IMR-90 (cell line): Measurements from ENCODE around the gene NTSR1. TPM values are rescaled to one million over a fixed set of nuclear protein-coding genes. Genes with fewer than 3 reads are reported as not detected.

Experiments used
- ATAC-seq: fragments of 200-7000 bp; cut with Tn5 transposase; 2 replicates; pipeline ENCODE4 v1.9.1; 2020; ENCODE audit warnings: low read depth, mild to moderate bottlenecking, moderate library complexity
- BruUV-seq: library from RNA; stranded (reverse); fragments of 400-500 nt; replicated peaks from 2 replicates; lab custom pipeline; 2021; lab: Mats Ljungman, UMichigan
- CTCF ChIA-PET: fragments of 300-600 bp; formaldehyde crosslinking; extraction: SDS; loops from one replicate; lab custom pipeline; 2021; ENCODE audit warnings: antibody characterized with exemption; lab: Yijun Ruan, JAX
- POLR2A ChIA-PET: fragments of 300-600 bp; sonication (Branson Sonifier 250); formaldehyde crosslinking; loops from one replicate; lab custom pipeline; 2022; ENCODE audit warnings: antibody characterized with exemption; ENCODE audit not compliant: unreplicated experiment; lab: Charles Lee
- DNase-seq: peaks from one replicate; pipeline ENCODE4 v3.0.0; 2013
- H2AFZ ChIP-seq: replicated peaks from 2 replicates; pipeline ENCODE3; 2013; ENCODE audit warnings: low read length, mild to moderate bottlenecking; ENCODE audit not compliant: poor library complexity
- H2AK5ac ChIP-seq: 2 replicates; pipeline ENCODE4 v1.6.1; 2013; ENCODE audit warnings: low read depth, low read length, inconsistent platforms
- H2AK9ac ChIP-seq: replicated peaks from 2 replicates; pipeline ENCODE3; 2013; ENCODE audit warnings: mild to moderate bottlenecking, low read depth, low read length, moderate library complexity; ENCODE audit not compliant: poor library complexity
- H2BK120ac ChIP-seq: 2 replicates; pipeline ENCODE4 v1.6.1; 2013; ENCODE audit warnings: low read depth, low read length, inconsistent platforms
- H2BK15ac ChIP-seq: 3 replicates; pipeline ENCODE4 v1.6.1; 2013; ENCODE audit warnings: low read depth, low read length, inconsistent platforms
- H2BK20ac ChIP-seq: 2 replicates; pipeline ENCODE4 v1.6.1; 2013; ENCODE audit warnings: low read depth, mild to moderate bottlenecking, inconsistent platforms, low read length, moderate library complexity
- H2BK5ac ChIP-seq: 2 replicates; pipeline ENCODE4 v1.6.1; 2013; ENCODE audit warnings: mild to moderate bottlenecking, low read depth, low read length, inconsistent platforms; ENCODE audit not compliant: poor library complexity, severe bottlenecking
- H3K14ac ChIP-seq: replicated peaks from 2 replicates; pipeline ENCODE4 v1.6.1; 2013; ENCODE audit warnings: low read depth, low read length, inconsistent platforms
- H3K18ac ChIP-seq: 2 replicates; pipeline ENCODE4 v1.6.1; 2013; ENCODE audit warnings: low read depth, low read length, control low read depth
- H3K23ac ChIP-seq: 2 replicates; pipeline ENCODE4 v1.6.1; 2013; ENCODE audit warnings: low read depth, low read length, inconsistent platforms
- H3K27ac ChIP-seq: 2 replicates; pipeline ENCODE4 v1.5.1; 2013; ENCODE audit warnings: mild to moderate bottlenecking, control low read depth, low read length; ENCODE audit not compliant: insufficient read depth
- H3K27me3 ChIP-seq: 2 replicates; pipeline ENCODE4 v1.6.1; 2013; ENCODE audit warnings: low read length; ENCODE audit not compliant: control insufficient read depth, insufficient read depth
- H3K36me3 ChIP-seq: 2 replicates; pipeline ENCODE4 v1.6.1; 2013; ENCODE audit warnings: low read length, mixed read lengths; ENCODE audit not compliant: control insufficient read depth, insufficient read depth
- H3K4ac ChIP-seq: 2 replicates; pipeline ENCODE4 v1.6.1; 2013; ENCODE audit warnings: low read depth, low read length, inconsistent platforms
- H3K4me1 ChIP-seq: 2 replicates; pipeline ENCODE4 v1.6.1; 2013; ENCODE audit warnings: low read length, mixed read lengths; ENCODE audit not compliant: control insufficient read depth, insufficient read depth
- H3K4me2 ChIP-seq: 2 replicates; pipeline ENCODE4 v1.6.1; 2013; ENCODE audit warnings: low read depth, mild to moderate bottlenecking, control low read depth, low read length, moderate library complexity
- H3K4me3 ChIP-seq: 2 replicates; pipeline ENCODE4 v1.5.1; 2013; ENCODE audit warnings: low read depth, mild to moderate bottlenecking, control low read depth, low read length, moderate library complexity; ENCODE audit not compliant: insufficient read depth
- H3K56ac ChIP-seq: 2 replicates; pipeline ENCODE4 v1.6.1; 2013; ENCODE audit warnings: low read length, inconsistent platforms; ENCODE audit not compliant: insufficient read depth; ENCODE audit errors: extremely low read depth
- H3K79me1 ChIP-seq, 2 experiments: 2 replicates each; pipeline ENCODE4 v1.6.1; 2013; ENCODE audit warnings: low read length in 2 of 2, inconsistent platforms in 1 of 2, low read depth in 1 of 2
- H3K9ac ChIP-seq: 2 replicates; pipeline ENCODE4 v1.6.1; 2013; ENCODE audit warnings: low read depth, low read length, control low read depth
- H3K9me1 ChIP-seq: 2 replicates; pipeline ENCODE4 v1.6.1; 2013; ENCODE audit warnings: low read length, inconsistent platforms; ENCODE audit not compliant: insufficient read depth
- H3K9me3 ChIP-seq: 2 replicates; pipeline ENCODE4 v1.6.1; 2013; ENCODE audit warnings: low read length; ENCODE audit not compliant: control insufficient read depth, insufficient read depth
- H4K20me1 ChIP-seq: 2 replicates; pipeline ENCODE4 v1.6.1; 2013; ENCODE audit warnings: low read length, inconsistent platforms; ENCODE audit not compliant: insufficient read depth
- H4K5ac ChIP-seq: 2 replicates; pipeline ENCODE4 v1.6.1; 2013; ENCODE audit warnings: mild to moderate bottlenecking, low read depth, low read length, control low read depth
- H4K8ac ChIP-seq, 2 experiments: 2 replicates each; pipeline ENCODE4 v1.6.1; 2013; ENCODE audit warnings: low read depth in 2 of 2, low read length in 2 of 2, control low read depth in 1 of 2, inconsistent platforms in 1 of 2
- H4K91ac ChIP-seq: 2 replicates; pipeline ENCODE4 v1.6.1; 2013; ENCODE audit warnings: low read depth, low read length, inconsistent platforms; ENCODE audit not compliant: insufficient read depth
- BHLHE40 ChIP-seq: fragments of 150-350 bp; IDR thresholded peaks from 2 replicates; pipeline ENCODE4 v1.6.1; 2016; ENCODE audit warnings: mild to moderate bottlenecking, low read depth, low read length
- CEBPB ChIP-seq: IDR thresholded peaks from 2 replicates; pipeline ENCODE4 v1.6.1; 2012; ENCODE audit warnings: low read depth, low read length, improper control_type of control experiment
- CHD1 ChIP-seq: IDR thresholded peaks from 2 replicates; pipeline ENCODE4 v1.6.1; 2012; ENCODE audit warnings: low read depth, low read length, improper control_type of control experiment
- FOS ChIP-seq: fragments of 150-350 bp; IDR thresholded peaks from 2 replicates; pipeline ENCODE4 v1.6.1; 2016; ENCODE audit warnings: low read depth, low read length
- MAFK ChIP-seq: IDR thresholded peaks from 2 replicates; pipeline ENCODE4 v1.6.1; 2012; ENCODE audit warnings: low read depth, low read length, improper control_type of control experiment
- MAZ ChIP-seq: IDR thresholded peaks from 2 replicates; pipeline ENCODE4 v1.6.1; 2012; ENCODE audit warnings: low read depth, mild to moderate bottlenecking, low read length, improper control_type of control experiment, moderate library complexity, borderline replicate concordance
- MXI1 ChIP-seq: IDR thresholded peaks from 2 replicates; pipeline ENCODE4 v1.6.1; 2012; ENCODE audit warnings: low read depth, mild to moderate bottlenecking, low read length, moderate library complexity, borderline replicate concordance
- NFE2L2 ChIP-seq: fragments of 150-350 bp; IDR thresholded peaks from 2 replicates; pipeline ENCODE4 v1.6.1; 2016; ENCODE audit warnings: low read depth, mild to moderate bottlenecking, low read length
- POLR2A ChIP-seq: IDR thresholded peaks from 2 replicates; pipeline ENCODE4 v1.6.1; 2012; ENCODE audit warnings: mild to moderate bottlenecking, low read depth, low read length
- RAD21 ChIP-seq: IDR thresholded peaks from 2 replicates; pipeline ENCODE4 v1.6.1; 2012; ENCODE audit warnings: low read length, improper control_type of control experiment
- RCOR1 ChIP-seq: IDR thresholded peaks from 2 replicates; pipeline ENCODE4 v1.6.1; 2012; ENCODE audit warnings: mild to moderate bottlenecking, low read length, improper control_type of control experiment; ENCODE audit not compliant: insufficient replicate concordance
- RFX5 ChIP-seq: IDR thresholded peaks from 2 replicates; pipeline ENCODE4 v1.8.0; 2012; ENCODE audit warnings: low read depth, mild to moderate bottlenecking, low read length, moderate library complexity
- SMC3 ChIP-seq: fragments of 150-350 bp; IDR thresholded peaks from 2 replicates; pipeline ENCODE4 v1.6.1; 2016; ENCODE audit warnings: low read depth, mild to moderate bottlenecking, antibody characterized with exemption, low read length, moderate library complexity
- WGBS, 2 experiments: methylation state at CpG; one replicate each; pipeline versions ENCODE4 v1.1.5 to v1.1.7; 2013; ENCODE audit warnings: missing lambda C conversion rate in 2 of 2; ENCODE audit not compliant: insufficient read length in 1 of 2; ENCODE audit errors: extremely low coverage in 2 of 2; 5-methylcytosine and 5-hydroxymethylcytosine counted together
- dilution Hi-C: fragments of 300-500 bp; cut with HindIII; formaldehyde crosslinking; loops from one replicate; pipeline ENCODE4 v1.14.3; 2018; ENCODE audit warnings: low sequenced_read_pairs; ENCODE audit not compliant: unreplicated experiment
- in situ Hi-C: fragments of 300-500 bp; cut with MboI; formaldehyde crosslinking; loops from 3 replicates; pipeline ENCODE4 v1.14.3; 2019; ENCODE audit warnings: low sequenced_read_pairs, inconsistent platforms, mixed read lengths
- intact Hi-C: fragments of 100-400 bp; cut with micrococcal nuclease; formaldehyde crosslinking; loops from 2 replicates; pipeline ENCODE4 v1.10.0; 2022
- polyA plus RNA-seq, 3 experiments: library from polyadenylated mRNA; depleted of rRNA; stranded (reverse); fragments of >200 nt; gene quantifications; 2 replicates each; pipeline ENCODE4 v1.2.3, GENCODE V29; 2012; ENCODE audit warnings: low replicate concordance in 1 of 3
- total RNA-seq: library from RNA; depleted of rRNA; stranded (reverse); fragments of >200 nt; gene quantifications from 2 replicates; pipeline ENCODE4 v1.2.3, GENCODE V29; 2012
- TF ChIP-seq, protein P1 (sequence below): fragments of 150-350 bp; IDR thresholded peaks from 2 replicates; pipeline ENCODE4 v1.6.1; 2016; ENCODE audit warnings: low read depth, mild to moderate bottlenecking, low read length, moderate library complexity, borderline replicate concordance
- TF ChIP-seq, protein P2 (sequence below): conservative IDR thresholded peaks from 2 replicates; pipeline ENCODE4 v1.5.1; 2012; ENCODE audit warnings: mild to moderate bottlenecking, low read depth, low read length, improper control_type of control experiment

NTSR1 gene
- total and polyA plus RNA-seq, 2 of the 4 experiments (the other 2 are of a cell fraction): 0.54 to 1.8 TPM

DNA sequence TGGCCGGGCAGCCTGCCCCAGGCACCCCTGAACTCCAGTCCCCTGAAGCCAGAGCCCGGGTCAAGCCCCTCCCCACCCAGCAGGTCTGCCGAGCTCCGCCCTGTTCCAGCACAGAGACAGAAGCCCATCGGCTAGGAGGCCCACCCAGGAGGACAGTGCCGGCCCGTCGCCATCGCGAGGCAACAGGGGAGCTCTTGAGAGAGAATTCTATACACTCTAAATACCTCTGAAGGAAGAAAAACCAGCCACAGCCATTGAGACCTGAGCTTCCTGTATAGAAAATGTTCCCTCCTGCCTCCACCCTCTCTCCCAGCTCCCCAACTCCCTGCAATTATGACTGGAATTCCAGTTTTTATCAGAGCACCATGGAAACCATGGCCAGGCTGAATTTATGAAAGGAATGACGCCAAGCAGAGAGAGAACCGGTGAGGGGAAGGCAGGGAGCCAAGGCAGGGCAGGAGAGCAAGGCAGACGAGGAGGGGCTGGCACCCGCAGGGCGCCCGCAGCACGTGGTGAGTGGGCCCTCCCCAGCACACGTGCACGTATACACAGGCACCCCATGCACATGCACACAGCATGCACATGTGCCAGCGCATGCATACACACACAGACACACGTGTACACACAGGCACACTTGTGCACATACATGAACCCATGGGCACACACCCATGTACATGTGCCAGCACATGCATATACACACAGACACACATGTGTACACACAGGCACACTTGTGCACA is 60.1 kb downstream of the NTSR1 start:
- peak; percentile 75 for ATAC-seq
- no peak overlapping the region for H3K23ac ChIP-seq
- H2AK5ac ChIP-seq: peak overlapping the region; percentile 24; the same call in 1 of the 2 replicates
- peaks cover 11% of the 10 kb centered on the region for H3K4me1 ChIP-seq
- H2AFZ ChIP-seq: peak overlapping the region; percentile 83
- no peaks in the 10 kb centered on the region for H4K20me1 ChIP-seq
- H3K4me3 ChIP-seq: no peak overlapping the region
- ChIA-PET CTCF (no interaction called here), POLR2A (no interaction called here)
- no peak overlapping the region for H4K91ac ChIP-seq
- WGBS, 2 experiments: 53% methylated on average over 5 of the region's 21 CpGs; no CpG with 5 or more reads in 1 of the 2 experiments
- H3K9ac ChIP-seq: no peak overlapping the region
- H3K18ac ChIP-seq: no peak overlapping the region
- no peak overlapping the region for H2BK15ac ChIP-seq
- H3K9me3 ChIP-seq: no peaks in the 10 kb centered on the region
- H3K4me2 ChIP-seq: no peak overlapping the region
- H3K27ac ChIP-seq: no peak overlapping the region
- H4K8ac ChIP-seq: no peak overlapping the region
- no peak overlapping the region for H2BK5ac ChIP-seq
- H3K36me3 ChIP-seq: no peaks in the 10 kb centered on the region
- peaks cover 4% of the 10 kb centered on the region for H3K9me1 ChIP-seq
- H2BK20ac ChIP-seq: no peak overlapping the region
- BruUV-seq: no TSS peak
- intact Hi-C loops: no loop called here
- no peak overlapping the region for H2BK120ac ChIP-seq
- H3K56ac ChIP-seq: no peak overlapping the region
- H3K79me1 ChIP-seq: no peaks in the 10 kb centered on the region
- H3K14ac ChIP-seq: peak overlapping the region; percentile 25; the same call in 1 of the 2 replicates
- dilution Hi-C loops: no loop called here
- DNase-seq: peak; percentile 61
- H3K4ac ChIP-seq: no peak overlapping the region
- H2AK9ac ChIP-seq: peak overlapping the region; percentile 52
- peaks cover 12% of the 10 kb centered on the region; the same call in 1 of the 2 replicates for H3K27me3 ChIP-seq
- H4K5ac ChIP-seq: no peak overlapping the region
- in situ Hi-C loops: no loop called here
- 0 out of 2 replicates have a peak, but pooled peaks have one; percentile 11 for TF ChIP-seq MAZ
- TF ChIP-seq CHD1: no peak
- TF ChIP-seq, protein P1, sequence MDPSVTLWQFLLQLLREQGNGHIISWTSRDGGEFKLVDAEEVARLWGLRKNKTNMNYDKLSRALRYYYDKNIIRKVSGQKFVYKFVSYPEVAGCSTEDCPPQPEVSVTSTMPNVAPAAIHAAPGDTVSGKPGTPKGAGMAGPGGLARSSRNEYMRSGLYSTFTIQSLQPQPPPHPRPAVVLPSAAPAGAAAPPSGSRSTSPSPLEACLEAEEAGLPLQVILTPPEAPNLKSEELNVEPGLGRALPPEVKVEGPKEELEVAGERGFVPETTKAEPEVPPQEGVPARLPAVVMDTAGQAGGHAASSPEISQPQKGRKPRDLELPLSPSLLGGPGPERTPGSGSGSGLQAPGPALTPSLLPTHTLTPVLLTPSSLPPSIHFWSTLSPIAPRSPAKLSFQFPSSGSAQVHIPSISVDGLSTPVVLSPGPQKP: no peak
- TF ChIP-seq RCOR1: no peak
- TF ChIP-seq POLR2A: no peak
- peak; percentile 37; the same call in 1 of the 2 replicates for TF ChIP-seq BHLHE40
- TF ChIP-seq, protein P2, sequence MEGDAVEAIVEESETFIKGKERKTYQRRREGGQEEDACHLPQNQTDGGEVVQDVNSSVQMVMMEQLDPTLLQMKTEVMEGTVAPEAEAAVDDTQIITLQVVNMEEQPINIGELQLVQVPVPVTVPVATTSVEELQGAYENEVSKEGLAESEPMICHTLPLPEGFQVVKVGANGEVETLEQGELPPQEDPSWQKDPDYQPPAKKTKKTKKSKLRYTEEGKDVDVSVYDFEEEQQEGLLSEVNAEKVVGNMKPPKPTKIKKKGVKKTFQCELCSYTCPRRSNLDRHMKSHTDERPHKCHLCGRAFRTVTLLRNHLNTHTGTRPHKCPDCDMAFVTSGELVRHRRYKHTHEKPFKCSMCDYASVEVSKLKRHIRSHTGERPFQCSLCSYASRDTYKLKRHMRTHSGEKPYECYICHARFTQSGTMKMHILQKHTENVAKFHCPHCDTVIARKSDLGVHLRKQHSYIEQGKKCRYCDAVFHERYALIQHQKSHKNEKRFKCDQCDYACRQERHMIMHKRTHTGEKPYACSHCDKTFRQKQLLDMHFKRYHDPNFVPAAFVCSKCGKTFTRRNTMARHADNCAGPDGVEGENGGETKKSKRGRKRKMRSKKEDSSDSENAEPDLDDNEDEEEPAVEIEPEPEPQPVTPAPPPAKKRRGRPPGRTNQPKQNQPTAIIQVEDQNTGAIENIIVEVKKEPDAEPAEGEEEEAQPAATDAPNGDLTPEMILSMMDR: no peak
- TF ChIP-seq MAFK: no peak
- no peak for TF ChIP-seq MXI1
- TF ChIP-seq CEBPB: no peak
- TF ChIP-seq FOS: no peak
- TF ChIP-seq RFX5: no peak
- TF ChIP-seq SMC3: no peak
- TF ChIP-seq NFE2L2: no peak
- TF ChIP-seq RAD21: no peak
